Cardiac fibroblast (primary cell): ENCODE results near the gene INPP1.

ENCODE experiments used
- DNase-seq, 2 donors: peaks; one replicate each; pipeline versions ENCODE4 v3.0.0 to v3.0.0-alpha.2; 2010; ENCODE audit warnings: low read depth in 2 of 2
- H3K4me3 ChIP-seq, 2 donors: replicated peaks in 1 of 2; 1 replicate in 1 of 2; 2 replicates in 1 of 2; pipeline ENCODE4 v1.5.1; 2011; ENCODE audit warnings: low read depth in 2 of 2, low read length in 2 of 2, mild to moderate bottlenecking in 2 of 2, moderate library complexity in 1 of 2
- TF ChIP-seq, protein P1 (sequence below): IDR thresholded peaks from one replicate; pipeline ENCODE4 v1.5.1; 2011; ENCODE audit warnings: low read depth, mild to moderate bottlenecking, low read length, inconsistent platforms

The INPP1 gene

DNA sequence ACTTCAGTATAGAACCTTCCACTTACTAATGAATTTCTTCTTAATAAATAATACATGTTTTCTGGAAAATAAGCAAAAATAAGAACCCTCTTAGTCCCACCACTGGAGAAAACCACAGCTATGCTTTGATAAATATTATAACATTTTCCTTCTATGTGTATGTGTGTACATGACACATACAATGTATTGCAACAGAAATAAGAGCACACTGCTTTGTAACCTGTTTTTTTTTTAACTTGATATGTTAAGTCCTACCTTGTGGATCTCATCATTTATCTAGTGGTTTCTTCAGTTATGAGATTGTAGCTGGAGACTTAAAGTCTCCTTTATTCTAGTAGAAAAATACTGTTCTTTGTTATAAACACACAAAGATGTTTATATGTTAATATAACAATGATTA is 17.2 kb downstream of the INPP1 start:
- H3K4me3 ChIP-seq: no peak overlapping the region
- TF ChIP-seq, protein P1, sequence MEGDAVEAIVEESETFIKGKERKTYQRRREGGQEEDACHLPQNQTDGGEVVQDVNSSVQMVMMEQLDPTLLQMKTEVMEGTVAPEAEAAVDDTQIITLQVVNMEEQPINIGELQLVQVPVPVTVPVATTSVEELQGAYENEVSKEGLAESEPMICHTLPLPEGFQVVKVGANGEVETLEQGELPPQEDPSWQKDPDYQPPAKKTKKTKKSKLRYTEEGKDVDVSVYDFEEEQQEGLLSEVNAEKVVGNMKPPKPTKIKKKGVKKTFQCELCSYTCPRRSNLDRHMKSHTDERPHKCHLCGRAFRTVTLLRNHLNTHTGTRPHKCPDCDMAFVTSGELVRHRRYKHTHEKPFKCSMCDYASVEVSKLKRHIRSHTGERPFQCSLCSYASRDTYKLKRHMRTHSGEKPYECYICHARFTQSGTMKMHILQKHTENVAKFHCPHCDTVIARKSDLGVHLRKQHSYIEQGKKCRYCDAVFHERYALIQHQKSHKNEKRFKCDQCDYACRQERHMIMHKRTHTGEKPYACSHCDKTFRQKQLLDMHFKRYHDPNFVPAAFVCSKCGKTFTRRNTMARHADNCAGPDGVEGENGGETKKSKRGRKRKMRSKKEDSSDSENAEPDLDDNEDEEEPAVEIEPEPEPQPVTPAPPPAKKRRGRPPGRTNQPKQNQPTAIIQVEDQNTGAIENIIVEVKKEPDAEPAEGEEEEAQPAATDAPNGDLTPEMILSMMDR: no peak
- no peak for DNase-seq

DNA sequence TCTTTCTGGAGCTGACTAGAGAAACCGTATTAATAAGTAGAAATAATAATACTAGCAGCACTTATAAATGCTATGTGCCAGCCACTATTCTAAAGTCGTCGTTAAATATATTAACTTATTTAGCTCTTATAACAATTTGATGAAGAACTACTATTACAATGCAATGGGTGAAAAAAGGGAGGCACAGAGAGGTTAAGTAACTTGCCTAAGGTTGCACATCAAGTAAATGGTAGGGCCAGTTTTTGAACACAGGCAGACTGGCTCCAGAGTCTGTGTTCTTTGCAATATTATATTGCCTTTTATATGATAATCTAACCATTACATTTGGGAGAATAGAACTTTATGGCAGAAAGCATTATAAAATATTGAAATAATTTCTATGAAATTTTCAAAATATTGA is 17.6 kb downstream of the INPP1 start:
- DNase-seq: no peak
- no peak overlapping the region for H3K4me3 ChIP-seq
- TF ChIP-seq, protein P1: no peak

DNA sequence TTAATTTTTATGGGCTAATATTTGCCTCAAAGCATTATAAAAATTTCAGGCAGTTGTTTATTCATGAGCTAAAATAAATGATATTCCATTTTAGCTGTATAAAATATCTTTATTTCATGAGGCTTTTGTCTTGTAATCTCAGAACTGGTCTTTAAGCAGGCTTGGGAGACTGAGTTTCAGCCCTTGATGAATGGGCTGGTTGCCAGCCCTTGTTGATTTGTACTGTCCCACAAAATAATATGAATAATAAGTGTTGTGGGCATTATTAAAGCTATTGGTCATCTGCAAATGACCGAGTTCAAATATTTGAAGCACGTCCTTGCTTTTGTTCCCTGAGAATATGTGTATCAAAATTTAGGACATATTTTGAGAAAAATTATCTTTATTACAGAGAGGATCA is 18.2 kb downstream of the INPP1 start:
- no peak for DNase-seq
- H3K4me3 ChIP-seq: no peak overlapping the region
- TF ChIP-seq, protein P1: no peak

DNA sequence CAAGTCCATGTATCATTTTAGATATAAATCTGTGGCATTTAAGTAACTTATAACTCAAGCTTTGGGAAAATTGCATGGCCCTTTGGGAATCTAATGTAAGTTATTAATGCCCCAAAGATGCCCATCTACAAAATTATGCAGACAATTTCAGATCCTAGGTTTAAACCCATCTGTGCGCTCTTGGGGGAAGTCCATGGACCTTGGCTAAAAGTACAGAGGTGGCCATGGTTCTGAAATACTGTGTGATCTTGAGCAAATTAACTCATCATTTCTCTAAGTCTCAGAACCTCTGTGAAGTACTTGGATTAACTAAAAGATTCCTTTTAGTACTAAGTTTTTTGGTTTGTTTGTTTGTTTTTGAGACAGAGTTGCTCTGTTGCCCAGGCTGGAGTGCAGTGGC is 19.5 kb downstream of the INPP1 start:
- TF ChIP-seq, protein P1: no peak
- no peak overlapping the region for H3K4me3 ChIP-seq
- DNase-seq: no peak

DNA sequence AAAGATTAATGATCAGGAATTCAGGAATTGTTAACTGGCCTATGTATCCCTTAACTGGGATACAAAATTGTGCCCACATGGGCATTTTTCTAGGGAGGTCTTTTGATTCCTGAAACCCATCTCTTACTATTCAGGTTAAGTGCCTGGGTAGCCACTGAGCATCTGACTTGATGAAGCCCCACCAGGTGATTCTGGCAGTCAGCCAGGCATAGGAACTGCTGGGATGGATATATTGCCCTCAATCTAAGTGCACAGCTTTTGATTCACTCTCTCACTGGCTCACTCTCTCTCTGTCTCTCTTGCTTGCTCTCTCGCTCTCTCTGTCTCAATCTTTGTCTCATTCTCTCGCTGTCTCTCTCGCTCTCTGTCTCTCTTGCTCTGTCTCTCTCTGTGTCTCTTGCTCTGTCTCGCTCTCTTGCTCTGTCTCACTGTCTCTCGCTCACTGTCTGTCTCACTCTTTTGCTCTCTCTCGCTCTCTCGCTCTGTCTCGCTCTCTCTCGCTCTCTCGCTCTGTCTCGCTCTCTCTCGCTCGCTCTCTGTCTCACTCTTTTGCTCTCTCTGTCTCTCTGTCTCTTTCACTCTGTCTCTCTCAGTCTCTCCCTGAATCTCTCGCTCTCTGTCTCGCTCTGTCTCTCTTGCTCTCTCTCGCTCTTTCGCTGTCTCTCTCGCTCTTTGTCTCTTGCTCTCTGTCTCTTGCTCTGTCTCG is 22.3 kb downstream of the INPP1 start:
- H3K4me3 ChIP-seq: no peak overlapping the region
- no peak for DNase-seq
- TF ChIP-seq, protein P1: no peak

DNA sequence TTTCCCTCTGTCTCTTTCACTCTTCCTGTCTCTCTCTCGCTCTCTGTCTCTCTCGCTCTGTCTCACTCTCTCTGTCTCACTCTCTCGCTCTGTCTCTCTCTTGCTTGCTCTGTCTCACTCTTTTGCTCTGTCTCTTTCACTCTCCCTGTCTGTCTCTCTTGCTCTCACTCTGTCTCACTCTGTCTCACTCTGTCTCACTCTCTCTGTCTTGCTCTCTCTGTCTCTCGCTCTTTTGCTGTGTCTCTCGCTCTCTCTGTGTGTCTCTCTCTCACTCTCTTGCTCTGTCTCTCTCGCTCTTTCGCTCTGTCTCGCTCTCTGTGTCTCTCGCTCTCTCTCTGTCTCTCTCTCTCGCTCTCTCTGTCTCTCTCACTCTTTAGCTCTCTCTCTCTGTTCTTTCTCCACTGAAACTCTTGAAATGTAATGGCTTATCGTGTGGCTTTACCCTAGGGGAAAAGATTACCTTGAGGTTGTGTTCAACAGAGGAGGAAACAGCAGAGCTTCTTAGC is 22.9 kb downstream of the INPP1 start:
- no peak overlapping the region for H3K4me3 ChIP-seq
- TF ChIP-seq, protein P1: no peak
- DNase-seq: no peak

DNA sequence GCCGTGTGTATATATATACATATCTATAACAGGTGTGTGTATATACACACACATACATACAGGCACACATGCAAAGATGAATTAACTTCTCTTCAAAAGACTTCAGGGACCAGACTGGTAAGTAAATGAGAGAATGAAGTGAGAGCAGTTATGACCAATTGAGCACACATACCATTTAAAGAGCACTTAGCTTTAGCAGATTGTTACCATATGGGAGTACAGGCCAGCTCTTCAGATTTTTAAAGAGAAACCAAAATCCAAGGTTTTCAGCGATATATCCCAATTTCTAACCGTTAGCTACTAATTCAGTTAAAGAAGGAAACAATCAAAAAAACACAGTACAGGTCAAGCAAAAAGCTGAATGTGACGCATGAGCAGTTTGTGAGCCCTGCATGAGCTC is 23.7 kb downstream of the INPP1 start:
- TF ChIP-seq, protein P1: no peak
- DNase-seq: no peak
- no peak overlapping the region for H3K4me3 ChIP-seq
